HL-60/S4 (cell line): Measurements from ENCODE around the gene SRCIN1.

Source experiments
- in situ Hi-C: fragments of 300-500 bp; cut with MboI; formaldehyde crosslinking; loops from 2 replicates; pipeline ENCODE4 v1.14.3; 2022; ENCODE audit warnings: low sequenced_read_pairs

The SRCIN1 gene

GRCh38 chr17:38617074-38617860, 11.5 kb upstream of the SRCIN1 start:
- in situ Hi-C loops: no loop called here

DNA sequence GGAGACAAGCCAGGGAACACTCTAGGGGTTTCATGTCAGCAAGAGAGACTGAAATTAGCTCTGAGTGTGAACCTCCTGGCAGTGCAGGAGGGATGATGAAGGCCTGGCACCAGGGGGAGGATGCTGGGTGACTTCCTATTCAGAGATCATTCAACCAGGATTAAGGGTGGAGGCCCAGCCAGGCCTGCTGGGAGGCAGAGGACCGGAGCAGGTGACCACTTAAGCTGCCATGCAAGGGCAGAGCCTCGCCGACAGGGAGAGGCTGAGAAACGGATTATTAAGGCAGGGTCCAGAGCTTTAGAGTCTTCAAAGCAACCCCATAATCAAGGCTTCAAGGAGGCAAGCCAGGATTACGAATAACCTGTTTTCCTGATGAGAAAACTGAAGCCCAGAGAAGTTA, 10.6 kb upstream of the SRCIN1 start:
- in situ Hi-C loops: no loop called here

GRCh38 chr17:38613981-38614779, 8.4 kb upstream of the SRCIN1 start:
- in situ Hi-C loops: no loop called here

GRCh38 chr17:38613525-38613980, 7.8 kb upstream of the SRCIN1 start:
- in situ Hi-C loops: no loop called here

DNA sequence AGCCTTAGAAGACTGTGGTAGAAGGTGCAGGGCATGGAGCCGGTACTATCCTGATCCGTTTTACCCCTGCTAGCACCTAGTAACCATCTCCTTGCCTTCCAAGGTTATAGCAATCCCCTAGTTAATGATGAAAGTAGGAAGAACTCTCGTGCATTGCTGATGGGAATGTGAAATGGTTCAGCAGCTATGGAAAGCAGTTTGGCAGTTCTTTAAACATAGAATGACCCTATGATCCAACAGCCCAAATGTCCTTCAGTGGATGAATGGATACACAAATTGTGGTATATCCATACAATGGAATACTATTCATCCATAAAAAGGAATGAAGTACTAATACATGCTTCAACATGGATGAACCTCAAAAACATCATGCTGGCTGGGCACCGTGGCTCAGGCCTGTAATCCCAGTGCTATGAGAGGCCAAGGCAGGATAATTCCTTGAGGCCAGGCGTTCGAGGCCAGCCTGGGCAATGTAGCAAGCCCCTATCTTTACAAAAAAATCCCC, 6.2 kb upstream of the SRCIN1 start:
- in situ Hi-C loops: no loop called here

DNA sequence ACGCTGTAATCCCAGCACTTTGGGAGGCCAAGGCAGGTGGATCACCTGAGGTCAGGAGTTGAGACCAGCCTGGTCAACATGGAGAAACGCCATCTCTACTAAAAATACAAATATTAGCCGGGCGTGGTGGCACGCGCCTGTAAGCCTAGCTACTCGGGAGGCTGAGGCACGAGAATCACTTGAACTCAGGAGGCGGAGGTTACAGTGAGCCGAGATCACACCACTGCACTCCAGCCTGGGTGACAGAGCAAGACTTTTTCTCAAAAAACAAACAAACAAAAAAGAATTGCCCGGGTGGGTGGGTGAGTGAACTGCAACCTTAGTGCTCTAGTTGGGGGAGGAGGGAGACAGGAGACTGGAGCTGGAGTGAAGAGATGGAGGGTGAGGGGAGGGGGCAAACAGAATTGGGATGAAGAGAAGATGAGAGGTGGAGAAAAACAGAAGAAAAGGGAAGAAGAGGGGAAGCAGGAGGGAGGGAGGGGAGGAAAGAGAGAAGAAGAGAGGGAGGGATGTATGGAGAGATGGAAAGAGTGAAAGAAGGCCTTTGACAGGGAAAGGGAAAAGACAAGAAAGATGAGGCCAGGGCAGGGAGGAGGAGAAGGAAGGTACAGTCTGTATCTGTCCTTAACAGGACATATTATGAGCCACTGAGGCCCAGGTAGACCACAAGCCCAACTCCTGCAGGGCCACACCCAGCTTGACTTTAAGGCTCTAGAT, 5.5 kb upstream of the SRCIN1 start:
- in situ Hi-C loops: no loop called here

- in situ Hi-C loops: no loop called here
Observed at GRCh38 chr17:38609280-38610031, 3.7 kb upstream of the SRCIN1 start.

- in situ Hi-C loops: no loop called here
Observed at GRCh38 chr17:38608648-38609047, 2.9 kb upstream of the SRCIN1 start.

- in situ Hi-C loops: no loop called here
Observed at GRCh38 chr17:38606646-38607611, 1.2 kb upstream of the SRCIN1 start.

DNA sequence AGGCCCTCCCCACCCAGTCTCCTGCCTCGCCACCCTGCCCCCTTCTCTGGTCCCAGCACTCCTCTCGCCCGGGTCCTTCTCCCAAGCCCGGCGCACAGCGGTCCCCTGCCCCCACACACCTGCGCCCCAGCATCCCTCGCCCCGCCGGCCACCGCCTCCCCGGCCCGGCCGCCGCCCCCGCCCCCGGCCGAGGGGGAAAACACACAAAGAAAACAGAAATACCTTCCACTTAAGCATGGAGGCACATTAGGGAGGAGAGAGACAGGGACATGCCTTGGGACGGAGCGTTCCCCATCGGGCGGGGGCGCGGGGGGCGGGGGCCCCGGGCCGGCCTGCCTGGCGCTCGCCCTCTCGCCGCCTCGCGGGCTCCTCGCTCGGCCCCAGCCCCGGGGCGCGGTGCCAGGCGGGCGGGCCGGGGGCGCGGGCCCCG, 326 bp downstream of the SRCIN1 start:
- in situ Hi-C loops: no loop called here

DNA sequence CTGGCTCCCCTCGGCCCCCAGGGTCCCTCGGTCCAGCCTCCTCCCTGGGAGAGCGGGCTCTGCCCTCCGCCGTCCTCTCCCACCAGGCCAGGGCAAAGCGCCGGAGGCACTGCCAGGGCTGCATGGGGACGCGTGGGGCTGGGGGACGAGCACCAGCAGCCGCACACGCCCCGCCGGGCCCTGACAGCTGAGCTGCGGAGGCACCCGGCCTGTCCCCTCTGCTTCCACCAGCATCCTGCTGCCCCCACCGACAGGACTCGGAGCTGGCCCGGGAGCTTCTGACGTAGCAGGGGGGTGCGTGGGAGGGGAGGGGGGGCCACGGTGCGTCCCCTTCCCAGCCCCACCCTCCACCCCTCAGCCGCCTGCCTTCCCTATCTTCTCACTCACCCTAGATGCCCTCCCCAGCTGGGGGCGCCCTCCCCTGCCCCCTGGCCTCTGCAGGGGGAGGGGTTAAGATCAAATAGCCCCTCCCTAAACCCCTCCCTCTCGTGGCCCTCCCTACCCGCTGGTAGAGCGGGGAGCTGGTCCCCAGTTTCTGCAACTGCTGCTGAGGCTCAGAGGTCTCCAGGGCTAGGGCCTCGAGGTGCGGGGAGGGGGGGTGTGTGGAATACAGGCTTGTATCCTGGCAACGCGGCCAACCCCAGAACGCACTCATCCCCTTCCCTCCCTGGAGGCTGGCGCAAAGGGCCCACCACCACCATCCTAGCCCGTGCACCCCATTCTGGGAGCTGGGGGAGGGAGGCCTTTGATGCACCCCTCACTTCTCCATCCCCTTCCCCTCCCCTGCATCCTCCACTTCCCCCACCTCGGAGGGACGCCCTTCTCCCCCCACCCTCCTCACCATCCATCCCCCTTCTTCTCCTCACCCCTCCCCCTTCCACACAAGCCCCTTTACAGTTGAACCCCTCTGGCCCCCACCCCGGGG, 1.0 kb downstream of the SRCIN1 start:
- in situ Hi-C loops: no loop called here

- in situ Hi-C loops: no loop called here
Observed at GRCh38 chr17:38603786-38604478, 1.8 kb downstream of the SRCIN1 start.

DNA sequence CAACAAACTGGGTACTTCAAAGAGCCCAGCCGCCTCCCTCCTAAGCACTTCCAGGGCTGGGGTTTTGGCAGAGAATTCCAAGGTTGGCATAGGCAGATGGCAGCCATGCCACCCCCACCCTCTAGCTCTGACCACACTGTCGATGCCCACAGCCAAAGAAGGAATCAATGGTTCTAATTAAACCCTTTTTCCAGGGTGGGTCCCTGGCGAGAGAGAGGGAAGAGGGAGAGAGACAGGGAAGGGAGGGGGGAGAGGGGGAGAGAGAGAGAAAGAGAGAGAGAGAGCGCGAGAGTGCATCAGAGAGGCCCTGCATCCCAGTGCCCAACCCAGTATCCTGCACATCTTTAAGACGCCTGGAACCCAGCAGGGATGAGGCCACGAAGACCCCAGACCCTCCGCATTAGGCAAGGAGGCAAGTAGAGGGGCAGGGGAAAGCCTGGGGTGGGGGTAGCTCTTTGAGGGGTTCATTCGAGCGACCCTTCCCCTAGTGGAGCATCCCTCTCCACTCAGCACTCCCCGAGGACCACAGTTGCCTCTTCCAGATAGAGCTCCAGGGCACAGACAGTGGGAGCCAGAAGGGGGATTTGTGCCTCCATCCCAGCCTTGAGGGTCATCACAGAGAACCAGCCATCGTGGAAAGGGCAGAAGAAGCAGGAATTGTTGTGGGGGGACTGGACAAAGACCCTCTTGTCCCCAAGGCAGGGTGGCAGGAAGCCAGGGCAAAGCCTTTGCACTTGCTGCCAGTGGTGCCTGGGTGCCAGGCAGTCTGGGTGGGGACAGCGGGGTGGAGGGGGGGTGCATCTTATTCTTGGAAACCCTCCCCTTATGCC, 2.6 kb downstream of the SRCIN1 start:
- in situ Hi-C loops: no loop called here

GRCh38 chr17:38602453-38602852, 3.3 kb downstream of the SRCIN1 start:
- in situ Hi-C loops: no loop called here

- in situ Hi-C loops: no loop called here
Observed at GRCh38 chr17:38601539-38602351, 4.0 kb downstream of the SRCIN1 start.

- in situ Hi-C loops: no loop called here
Observed at GRCh38 chr17:38600906-38601305, 4.8 kb downstream of the SRCIN1 start.
